ENCODE data around the gene JAG1.

Gene JAG1

DNA sequence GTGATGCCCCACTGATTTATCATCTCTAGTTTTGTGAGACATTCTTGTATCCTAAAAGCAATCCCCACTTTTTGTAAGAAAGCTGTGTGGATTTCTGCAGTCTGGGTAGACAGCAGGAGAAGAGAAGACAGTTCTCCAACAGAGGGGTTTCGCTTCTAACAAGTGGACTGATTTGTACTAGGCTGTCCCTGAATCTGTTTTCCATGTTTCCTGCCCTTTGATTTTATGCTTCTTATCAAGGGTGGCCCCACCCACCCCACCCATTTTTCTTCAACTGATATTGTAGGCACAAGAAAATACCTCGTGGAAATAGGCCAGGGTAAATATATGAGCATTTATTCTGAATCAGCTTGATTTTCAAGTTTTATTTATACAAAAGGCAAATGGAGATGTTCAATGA lies 25.7 kb upstream of the JAG1 start:
- Histone ChIP-seq H3K27me3 (no peaks in the 10 kb centered on the region), H3K4me1 (peaks cover 0 to 12% (median 3%) of the 10 kb centered on the region in 4 donors), H3K27ac (peak overlapping the region; percentile 1 to 38), H3K4me3 (no peak overlapping the region), H3K36me3 (no peaks in the 10 kb centered on the region), H3K9me3 (no peaks in the 10 kb centered on the region)
- TF ChIP-seq, protein P1, sequence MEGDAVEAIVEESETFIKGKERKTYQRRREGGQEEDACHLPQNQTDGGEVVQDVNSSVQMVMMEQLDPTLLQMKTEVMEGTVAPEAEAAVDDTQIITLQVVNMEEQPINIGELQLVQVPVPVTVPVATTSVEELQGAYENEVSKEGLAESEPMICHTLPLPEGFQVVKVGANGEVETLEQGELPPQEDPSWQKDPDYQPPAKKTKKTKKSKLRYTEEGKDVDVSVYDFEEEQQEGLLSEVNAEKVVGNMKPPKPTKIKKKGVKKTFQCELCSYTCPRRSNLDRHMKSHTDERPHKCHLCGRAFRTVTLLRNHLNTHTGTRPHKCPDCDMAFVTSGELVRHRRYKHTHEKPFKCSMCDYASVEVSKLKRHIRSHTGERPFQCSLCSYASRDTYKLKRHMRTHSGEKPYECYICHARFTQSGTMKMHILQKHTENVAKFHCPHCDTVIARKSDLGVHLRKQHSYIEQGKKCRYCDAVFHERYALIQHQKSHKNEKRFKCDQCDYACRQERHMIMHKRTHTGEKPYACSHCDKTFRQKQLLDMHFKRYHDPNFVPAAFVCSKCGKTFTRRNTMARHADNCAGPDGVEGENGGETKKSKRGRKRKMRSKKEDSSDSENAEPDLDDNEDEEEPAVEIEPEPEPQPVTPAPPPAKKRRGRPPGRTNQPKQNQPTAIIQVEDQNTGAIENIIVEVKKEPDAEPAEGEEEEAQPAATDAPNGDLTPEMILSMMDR (IDR thresholded peaks at IDR 0.05): no peak
- intact Hi-C loops (cut with DNase I; ENCODE audit: low total_unique reads): no loop called here
- DNase-seq: no peak

DNA sequence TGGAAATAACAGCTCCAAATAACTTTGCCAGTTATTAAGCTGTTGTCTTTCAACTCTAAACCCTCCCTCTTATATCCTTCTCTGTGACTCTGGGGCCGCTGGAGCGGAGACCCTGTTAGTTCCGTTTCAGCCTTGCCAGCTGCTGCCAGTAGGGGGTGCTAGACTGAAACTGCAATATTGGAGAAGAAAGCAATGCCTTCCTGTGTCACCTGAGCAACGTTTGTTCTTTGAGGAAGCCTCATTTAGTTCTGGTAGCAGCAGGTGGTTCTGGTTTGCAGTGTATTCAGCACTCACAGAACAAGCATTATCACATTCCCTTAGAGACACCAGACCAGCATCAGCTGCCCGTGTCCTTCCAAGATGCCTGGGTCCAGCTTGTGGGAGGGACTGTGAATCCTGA lies 22.9 kb upstream of the JAG1 start:
- Histone ChIP-seq H3K27me3 (no peaks in the 10 kb centered on the region), H3K4me3 (no peak overlapping the region), H3K27ac (no peak overlapping the region), H3K4me1 (peaks cover 0 to 22% (median 3%) of the 10 kb centered on the region in 4 donors), H3K9me3 (no peaks in the 10 kb centered on the region), H3K36me3 (no peaks in the 10 kb centered on the region)
- no peak for DNase-seq
- intact Hi-C loops (cut with DNase I; ENCODE audit: low total_unique reads): no loop called here
- TF ChIP-seq, protein P1 (IDR thresholded peaks at IDR 0.05): peak in 1 of 2 experiments; percentile 20

DNA sequence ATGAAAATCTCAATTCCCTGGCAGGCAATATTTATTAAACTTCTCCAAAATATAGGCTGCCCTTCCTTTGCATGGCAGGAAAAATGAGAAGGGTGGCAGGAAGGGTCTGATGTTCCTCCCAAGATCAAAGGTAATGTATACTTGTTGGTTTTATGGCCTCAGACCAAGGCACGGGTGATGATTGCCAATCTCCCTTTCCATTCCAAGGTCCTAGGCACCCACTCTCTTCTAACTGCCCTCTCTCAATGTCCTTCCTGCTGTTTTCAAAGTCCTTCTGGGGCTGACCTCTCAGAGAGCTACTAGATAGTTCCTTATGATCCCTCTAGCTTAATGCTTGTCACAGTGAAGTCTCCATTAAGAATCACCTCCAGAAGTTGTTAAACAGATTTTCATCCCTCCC lies 15.6 kb upstream of the JAG1 start:
- no peak for DNase-seq

DNA sequence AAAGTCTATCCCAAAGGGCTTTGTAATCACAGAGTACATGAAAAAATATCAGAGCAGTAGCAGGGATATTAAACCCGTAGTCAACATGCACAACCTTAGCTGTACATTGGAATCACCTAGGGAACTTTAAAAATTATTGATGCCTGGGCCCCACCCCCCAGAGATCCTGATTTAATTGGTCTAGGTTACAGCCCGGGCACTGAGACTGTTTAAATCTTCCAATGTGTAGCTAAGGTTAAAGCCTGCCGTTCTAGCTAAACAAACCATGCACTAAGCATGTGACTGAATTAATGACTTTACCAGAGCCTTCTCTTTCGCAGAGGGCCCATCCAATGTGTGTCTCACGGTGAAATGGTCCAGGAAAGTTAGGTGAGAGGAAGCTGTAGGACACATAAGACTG lies 14.1 kb upstream of the JAG1 start:
- DNase-seq: no peak
- intact Hi-C loops (cut with DNase I; ENCODE audit: low total_unique reads): no loop called here

More for the DNA sequence above, 15.6 kb upstream of the JAG1 start:
- Histone ChIP-seq H3K27ac (no peak overlapping the region), H3K9me3 (no peaks in the 10 kb centered on the region), H3K36me3 (no peaks in the 10 kb centered on the region), H3K4me1 (peaks cover 0 to 10% (median 0%) of the 10 kb centered on the region in 4 donors), H3K27me3 (no peaks in the 10 kb centered on the region), H3K4me3 (no peak overlapping the region)
- intact Hi-C loops (cut with DNase I; ENCODE audit: low total_unique reads): no loop called here
- TF ChIP-seq, protein P1 (IDR thresholded peaks at IDR 0.05): no peak

DNA sequence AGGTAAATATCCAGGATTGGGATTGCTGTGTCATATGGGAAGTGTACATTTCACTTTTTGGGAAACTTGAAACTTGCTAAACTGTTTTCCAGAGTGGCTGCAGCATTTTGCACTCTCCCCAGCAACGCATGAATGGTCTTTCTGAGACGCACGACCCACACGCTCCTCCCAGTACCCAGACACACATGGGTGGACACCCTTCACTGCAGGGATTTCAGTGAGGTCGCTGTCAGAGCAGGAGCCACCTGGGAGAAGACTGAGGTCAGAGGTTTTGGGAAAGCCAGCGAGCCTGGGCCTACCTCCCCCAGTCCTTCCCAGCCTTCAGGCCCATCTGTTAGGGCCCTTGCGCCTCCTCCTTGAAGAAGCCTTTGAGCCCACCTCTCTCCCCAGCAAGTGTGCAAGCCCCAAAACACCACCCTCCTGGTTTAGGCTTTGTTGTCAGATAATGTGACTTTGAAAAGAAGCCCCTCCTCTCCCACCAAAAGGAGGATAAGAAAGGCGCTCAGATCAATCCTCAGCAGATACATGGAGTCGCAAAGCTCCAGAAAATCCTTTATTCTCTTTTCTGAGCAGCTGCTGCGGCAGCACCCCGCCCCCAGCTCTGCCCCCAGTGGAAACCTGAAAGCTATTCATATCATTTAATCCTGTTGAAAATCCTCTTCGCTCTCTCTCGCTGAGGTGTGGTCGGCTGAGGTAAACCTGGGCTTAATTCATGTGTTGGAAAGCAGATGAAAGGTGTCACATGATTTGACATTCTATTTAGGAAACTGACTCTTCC lies 12.7 kb upstream of the JAG1 start:
- H3K27ac ChIP-seq: no peak overlapping the region
- H3K27me3 ChIP-seq: no peaks in the 10 kb centered on the region
- no peak for DNase-seq
- TF ChIP-seq, protein P1 (IDR thresholded peaks at IDR 0.05): no peak
- H3K4me3 ChIP-seq: no peak overlapping the region
- intact Hi-C loops (cut with DNase I; ENCODE audit: low total_unique reads): no loop called here
- no peaks in the 10 kb centered on the region for H3K9me3 ChIP-seq
- H3K4me1 ChIP-seq: no peaks in the 10 kb centered on the region
- no peaks in the 10 kb centered on the region for H3K36me3 ChIP-seq

More for the DNA sequence above, 14.1 kb upstream of the JAG1 start:
- TF ChIP-seq, protein P1 (IDR thresholded peaks at IDR 0.05): no peak
- no peak overlapping the region for H3K4me3 ChIP-seq
- H3K36me3 ChIP-seq: no peaks in the 10 kb centered on the region
- no peaks in the 10 kb centered on the region for H3K27me3 ChIP-seq
- H3K9me3 ChIP-seq: no peaks in the 10 kb centered on the region
- no peak overlapping the region for H3K27ac ChIP-seq
- H3K4me1 ChIP-seq: peaks cover 0 to 10% (median 0%) of the 10 kb centered on the region in 4 donors
